Measurements from ENCODE around the gene LIFR. TPM values are rescaled to one million over a fixed set of nuclear protein-coding genes. Genes with fewer than 3 reads are reported as not detected.

The LIFR gene
- total and polyA plus RNA-seq, 12 donors = 9.2 to 118 (median 59.0) TPM

- intact Hi-C loops (cut with DNase I) = loop anchor here (10.0 kb wide), 2 partner anchors 357 to 477 kb away; no protein-coding TSS in a partner anchor
- no peaks in the 10 kb centered on the region for H3K9me3 ChIP-seq (replicated peaks in 1 of 3)
- no peaks in the 10 kb centered on the region for H3K4me1 ChIP-seq (replicated peaks in 1 of 2)
- no peaks in the 10 kb centered on the region for H3K36me3 ChIP-seq (replicated peaks in 1 of 2)
- DNase-seq = no peak
- H3K27me3 ChIP-seq = no peaks in the 10 kb centered on the region
- H3K27ac ChIP-seq = peak overlapping the region in 2 of 5 donors; percentile 39 to 74
- H3K4me3 ChIP-seq = no peak overlapping the region
- TF ChIP-seq CTCF (IDR thresholded peaks at IDR 0.05) = no peak
- TF ChIP-seq POLR2A (IDR thresholded peaks at IDR 0.05) = no peak
- WGBS, 4 donors = 61 to 80% (median 70%) methylated on average over 5 of the region's 5 CpGs
Observed at GRCh38 chr5:38447786-38448185, 108.7 kb downstream of the LIFR start.

GRCh38 chr5:38447056-38447455 lies 109.4 kb downstream of the LIFR start:
- no peaks in the 10 kb centered on the region for H3K4me1 ChIP-seq (replicated peaks in 1 of 2)
- peak overlapping the region in 3 of 5 donors; percentile 22 to 73 (median 26) for H3K27ac ChIP-seq
- H3K9me3 ChIP-seq (replicated peaks in 1 of 3) = no peaks in the 10 kb centered on the region
- no peaks in the 10 kb centered on the region for H3K27me3 ChIP-seq
- intact Hi-C loops (cut with DNase I) = loop anchor here (10.0 kb wide), 2 partner anchors 358 to 478 kb away; no protein-coding TSS in a partner anchor
- no peak for DNase-seq
- no peaks in the 10 kb centered on the region for H3K36me3 ChIP-seq (replicated peaks in 1 of 2)
- H3K4me3 ChIP-seq = peak overlapping the region in 1 of 4 donors; percentile 14
- TF ChIP-seq POLR2A (IDR thresholded peaks at IDR 0.05) = no peak
- TF ChIP-seq CTCF (IDR thresholded peaks at IDR 0.05) = no peak
- WGBS, 4 donors = 82 to 93% (median 92%) methylated on average over 2 of the region's 2 CpGs

GRCh38 chr5:38446029-38446522 lies 110.4 kb downstream of the LIFR start:
- Histone ChIP-seq H3K4me1 (replicated peaks in 1 of 2) (no peaks in the 10 kb centered on the region), H3K27ac (peak overlapping the region in 2 of 5 donors; percentile 52 to 88), H3K27me3 (no peaks in the 10 kb centered on the region), H3K9me3 (replicated peaks in 1 of 3) (no peaks in the 10 kb centered on the region), H3K36me3 (replicated peaks in 1 of 2) (no peaks in the 10 kb centered on the region), H3K4me3 (peak overlapping the region in 1 of 4 donors; percentile 33)
- peak in 1 of 7 donors; percentile 27 for DNase-seq
- intact Hi-C loops (cut with DNase I) = loop anchor here (10.0 kb wide), 2 partner anchors 359 to 479 kb away; no protein-coding TSS in a partner anchor
- WGBS, 4 donors = 71 to 80% (median 73%) methylated on average over 21 of the region's 21 CpGs
- no peak for TF ChIP-seq POLR2A (IDR thresholded peaks at IDR 0.05)
- TF ChIP-seq CTCF (IDR thresholded peaks at IDR 0.05) = no peak

GRCh38 chr5:38445374-38446028 lies 110.9 kb downstream of the LIFR start:
- peak in 2 of 7 donors; percentile 36 to 66 for DNase-seq
- WGBS, 4 donors = 65 to 80% (median 72%) methylated on average over 21 to 24 of the region's 24 CpGs
- no peak for TF ChIP-seq POLR2A (IDR thresholded peaks at IDR 0.05)
- TF ChIP-seq CTCF (IDR thresholded peaks at IDR 0.05) = no peak
- intact Hi-C loops (cut with DNase I) = loop anchor here (10.0 kb wide), 2 partner anchors 359 to 479 kb away; no protein-coding TSS in a partner anchor
- no peaks in the 10 kb centered on the region for H3K27me3 ChIP-seq
- H3K36me3 ChIP-seq (replicated peaks in 1 of 2) = no peaks in the 10 kb centered on the region
- no peaks in the 10 kb centered on the region for H3K9me3 ChIP-seq (replicated peaks in 1 of 3)
- peak overlapping the region in 2 of 5 donors; percentile 52 to 88 for H3K27ac ChIP-seq
- peak overlapping the region in 1 of 4 donors; percentile 33 for H3K4me3 ChIP-seq
- no peaks in the 10 kb centered on the region for H3K4me1 ChIP-seq (replicated peaks in 1 of 2)
